GDM1 (cell line): ENCODE results near the gene CCDC150.
"Not testable (repeated sequence)": the region's sequence is repeated elsewhere in the genome, so short reads cannot be mapped to it uniquely, and the experiment has no call there.

Source experiments
- DNase-seq: peaks from one replicate; lab custom pipeline; 2025; lab: John Stamatoyannopoulos, UW

The CCDC150 gene

GRCh38 chr2:196712867-196713266, 73.4 kb downstream of the CCDC150 start:
- no peak for DNase-seq

- DNase-seq: no peak
Measured at GRCh38 chr2:196718419-196719109, 79.0 kb downstream of the CCDC150 start.

GRCh38 chr2:196719110-196719872, 79.8 kb downstream of the CCDC150 start:
- DNase-seq: no peak

GRCh38 chr2:196723571-196723970, 84.1 kb downstream of the CCDC150 start:
- DNase-seq: no peak

- DNase-seq: no peak
Measured at GRCh38 chr2:196725218-196725617, 85.7 kb downstream of the CCDC150 start.

GRCh38 chr2:196725882-196726281, 86.4 kb downstream of the CCDC150 start:
- DNase-seq: no peak

- DNase-seq: no peak
Measured at GRCh38 chr2:196729418-196729817, 89.9 kb downstream of the CCDC150 start.

DNA sequence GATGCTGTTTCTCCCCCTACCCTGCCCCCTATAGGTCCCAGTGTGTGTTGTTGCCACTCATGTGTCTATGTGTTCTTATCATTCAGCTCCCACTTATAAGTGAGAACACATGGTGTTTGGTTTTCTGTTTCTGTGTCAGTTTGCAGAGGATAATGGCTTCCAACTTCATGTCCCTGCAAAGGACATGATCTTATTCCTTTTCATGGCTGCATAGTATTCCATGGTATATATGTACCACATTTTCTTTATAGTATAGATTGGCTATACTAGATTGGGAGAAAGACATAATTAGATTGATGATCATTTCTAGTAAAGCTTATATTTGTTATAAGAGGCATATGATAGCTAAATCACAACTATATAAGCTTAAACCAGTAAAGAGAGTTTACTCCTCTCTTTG, 97.1 kb downstream of the CCDC150 start:
- not testable (repeated sequence) for DNase-seq

DNA sequence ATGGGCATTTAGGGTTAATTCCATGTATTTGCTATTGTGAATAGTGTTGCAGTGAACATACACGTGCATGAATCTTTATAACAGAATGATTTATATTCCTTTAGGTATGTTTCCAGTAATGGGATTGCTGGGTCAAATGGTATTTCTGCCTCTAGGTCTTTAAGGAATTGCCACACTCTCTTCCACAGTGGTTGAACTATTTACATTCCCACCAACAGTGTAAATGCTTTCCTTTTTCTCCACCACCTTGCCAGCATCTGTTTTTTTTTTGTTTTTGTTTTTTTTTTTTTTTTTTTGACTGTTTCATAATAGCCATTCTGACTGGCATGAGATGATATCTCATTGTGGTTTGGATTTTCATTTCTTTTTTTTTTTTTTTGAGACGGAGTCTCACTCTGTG, 97.5 kb downstream of the CCDC150 start:
- DNase-seq: no peak

- DNase-seq: no peak
Measured at GRCh38 chr2:196739031-196739430, 99.5 kb downstream of the CCDC150 start.

DNA sequence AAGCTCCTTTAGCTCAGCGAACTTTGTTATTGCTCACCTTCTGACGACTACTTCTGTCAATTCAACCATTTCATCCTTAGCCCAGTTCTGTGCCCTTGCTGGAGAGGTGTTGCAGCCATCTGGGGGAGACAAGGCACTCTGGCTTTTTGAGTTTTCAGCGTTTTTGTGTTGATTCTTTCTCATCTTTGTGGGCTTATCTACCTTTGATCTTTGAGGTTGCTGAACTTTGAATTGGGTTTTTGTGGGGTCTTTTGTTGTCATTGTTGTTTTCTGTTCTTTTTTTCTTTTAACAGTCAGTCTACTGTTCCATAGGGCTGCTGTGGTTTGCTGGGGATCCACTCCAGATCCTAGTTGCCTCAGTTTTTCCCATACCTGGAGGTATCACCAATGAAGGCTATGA, 102.7 kb downstream of the CCDC150 start:
- DNase-seq: no peak

GRCh38 chr2:196742685-196743084, 103.2 kb downstream of the CCDC150 start:
- no peak for DNase-seq

DNA sequence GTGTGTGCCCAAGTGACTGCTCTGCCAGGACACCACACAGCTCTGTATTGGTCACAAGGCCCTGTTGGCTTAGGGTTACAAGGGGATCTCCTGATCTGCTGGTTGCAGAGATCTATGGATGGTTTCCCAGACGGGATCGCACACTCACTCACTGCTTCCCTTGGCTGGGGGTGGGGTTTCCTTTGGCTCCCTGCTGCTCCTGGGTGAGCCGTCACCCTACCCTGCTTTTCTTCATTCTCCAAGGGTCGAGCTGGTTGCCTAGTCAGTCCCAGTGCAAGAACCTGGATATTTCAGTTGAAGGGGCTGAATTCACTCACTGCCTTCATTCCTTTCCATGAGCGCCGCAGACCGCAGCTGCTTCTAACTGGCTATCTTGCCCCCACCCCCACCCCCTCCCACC, 103.7 kb downstream of the CCDC150 start:
- DNase-seq: no peak

DNA sequence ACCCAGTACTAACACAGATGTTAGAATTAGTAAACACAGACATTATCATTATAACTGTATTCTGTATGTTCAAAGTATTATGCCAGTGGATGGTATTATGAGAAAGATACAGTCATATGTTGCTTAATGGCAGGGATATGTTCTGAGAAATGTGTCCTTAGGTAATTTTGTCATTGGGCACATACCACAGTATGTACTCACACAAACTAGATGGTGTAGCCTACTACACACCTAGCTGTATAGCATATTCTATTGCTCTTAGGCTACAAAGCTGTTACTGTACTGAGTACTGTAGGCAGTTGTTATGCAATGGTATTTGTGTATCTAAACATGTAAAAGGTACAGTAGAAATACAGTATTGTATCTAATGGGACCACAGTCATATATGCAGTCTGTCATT, 106.2 kb downstream of the CCDC150 start:
- no peak for DNase-seq

GRCh38 chr2:196747400-196747799, 107.9 kb downstream of the CCDC150 start:
- no peak for DNase-seq

DNA sequence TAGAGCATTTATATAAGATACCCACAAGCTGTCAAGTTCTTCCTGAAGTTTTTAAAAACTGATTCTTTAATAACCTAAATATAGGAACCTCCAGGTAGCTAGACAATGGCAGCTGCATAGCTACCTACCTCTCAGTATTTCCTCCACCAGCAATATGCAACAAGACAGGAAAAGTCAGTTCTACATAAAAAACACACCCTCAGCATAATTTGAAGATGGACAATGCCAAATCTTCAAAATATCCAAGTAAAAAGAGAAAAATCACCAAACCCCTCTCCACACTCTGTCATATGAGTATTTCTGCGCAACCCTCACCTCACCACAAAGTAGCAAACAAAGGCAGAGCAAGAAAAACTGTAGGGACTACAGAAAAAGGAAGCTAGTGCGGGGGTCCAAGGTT, 108.6 kb downstream of the CCDC150 start:
- DNase-seq: no peak

DNA sequence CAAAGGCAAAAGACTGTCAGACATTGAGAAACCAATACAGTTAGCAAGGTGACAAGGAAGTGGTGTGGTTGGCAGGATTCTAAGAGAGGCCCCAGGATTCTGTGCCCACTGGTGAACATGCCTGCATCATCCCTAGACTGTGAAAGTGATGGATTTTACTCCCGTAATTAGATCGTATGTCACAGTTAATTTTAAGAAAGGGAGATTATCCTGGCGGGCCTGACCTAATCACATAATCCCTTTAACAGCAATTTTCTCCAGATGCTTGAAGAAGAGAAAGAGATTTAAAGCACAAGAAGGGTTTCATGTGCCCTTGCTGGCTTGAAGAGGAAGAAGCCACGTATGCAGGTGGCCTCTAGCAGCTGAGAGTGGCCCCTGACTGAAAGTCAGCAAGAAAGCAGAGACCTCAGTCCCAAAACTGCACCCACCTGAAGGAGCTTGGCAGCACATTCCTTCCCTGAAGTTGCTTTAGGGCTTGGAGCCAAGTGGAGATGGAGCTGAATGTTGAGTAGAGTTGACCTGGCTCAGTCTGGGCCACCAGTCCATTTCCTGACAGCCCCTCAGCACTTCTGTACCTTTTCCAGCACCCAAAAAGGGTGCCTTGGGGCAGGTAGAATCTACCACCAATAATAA, 110.9 kb downstream of the CCDC150 start:
- DNase-seq: no peak

DNA sequence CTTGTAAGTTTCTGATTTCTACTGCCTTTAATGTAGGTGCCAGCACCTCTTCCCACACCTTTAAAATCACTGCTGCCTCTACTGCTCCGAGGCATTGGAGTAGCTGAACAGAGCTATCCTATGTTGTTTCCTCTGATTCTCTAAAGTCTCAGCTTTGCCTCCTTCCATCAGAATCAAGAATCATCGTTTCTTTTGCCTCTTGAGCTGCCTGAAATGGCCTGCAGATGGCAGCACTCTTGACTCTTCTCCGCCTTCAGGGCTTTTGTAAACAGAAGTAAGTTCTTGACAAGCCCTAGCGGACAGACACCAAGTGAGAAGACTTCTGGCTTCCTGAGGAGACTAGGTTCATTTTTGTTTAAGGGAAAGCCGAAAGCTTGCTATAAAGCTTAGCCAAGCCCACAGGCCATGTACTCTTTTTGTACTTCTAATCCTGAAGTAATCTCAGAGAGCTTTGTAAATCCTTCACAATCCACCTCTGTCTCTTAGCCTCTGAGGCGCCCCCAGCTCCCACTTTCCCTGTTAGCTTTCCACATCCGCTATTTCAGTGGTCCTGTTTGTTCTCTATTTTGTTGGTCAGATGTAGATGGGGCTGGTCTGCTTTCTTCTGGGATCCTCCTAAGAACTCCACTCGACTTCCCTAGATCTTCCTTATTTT, 111.6 kb downstream of the CCDC150 start:
- DNase-seq: peak; percentile 26

GRCh38 chr2:196758474-196759377, 119.2 kb downstream of the CCDC150 start:
- DNase-seq: no peak

GRCh38 chr2:196759378-196759706, 119.8 kb downstream of the CCDC150 start:
- DNase-seq: no peak

DNA sequence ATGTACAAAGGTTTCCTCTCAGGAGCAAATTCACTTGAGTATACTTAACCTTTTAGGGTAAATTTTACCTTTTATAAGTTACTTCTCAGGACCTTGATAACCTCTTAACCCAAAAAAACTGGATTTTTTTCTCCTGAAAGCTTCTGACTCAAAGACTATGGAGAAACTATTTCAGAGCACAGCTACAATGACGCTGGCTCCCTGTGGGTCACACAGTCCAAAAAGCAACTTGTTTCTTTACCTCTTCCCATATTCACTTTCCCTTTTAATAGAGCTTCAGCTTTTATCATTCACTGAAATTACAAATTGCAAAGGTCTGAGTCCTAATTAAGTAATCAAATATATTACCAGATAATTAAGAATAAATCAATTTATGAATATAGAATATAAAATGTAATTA, 127.6 kb downstream of the CCDC150 start:
- DNase-seq: no peak
